ENCODE results near the gene PKMYT1. TPM values are rescaled to one million over a fixed set of nuclear protein-coding genes. Genes with fewer than 3 reads are reported as not detected.

PKMYT1 gene
- total RNA-seq, 1 experiment from 2014 or later, result 128 TPM

DNA sequence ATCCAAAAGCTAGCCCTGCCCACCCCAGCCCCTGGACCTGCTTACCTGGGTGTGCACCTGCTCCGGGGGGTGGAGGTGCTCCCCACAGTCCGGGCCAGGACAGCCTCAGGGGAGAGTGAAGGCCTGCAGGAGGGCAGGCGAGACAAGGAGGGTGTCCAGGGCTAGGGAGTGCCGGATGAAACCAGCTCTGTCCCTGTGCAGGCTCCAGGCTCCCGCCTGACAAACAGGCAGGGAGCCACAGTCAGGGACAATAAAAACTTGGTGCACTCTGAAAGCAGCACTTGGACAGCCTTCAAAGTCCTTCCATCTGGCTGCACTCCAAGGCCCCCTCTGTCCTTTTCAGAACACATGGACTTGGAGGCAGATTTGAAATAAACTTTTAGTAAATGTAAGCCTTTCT, 7.2 kb downstream of the PKMYT1 start:
- Histone ChIP-seq H3K27ac (ENCODE audit: low read depth, low read length, poor library complexity, severe bottlenecking) (peak overlapping the region; percentile 37), H3K4me1 (ENCODE audit: insufficient read depth, low read length, poor library complexity, severe bottlenecking) (peaks cover 19% of the 10 kb centered on the region), H3K9me3 (ENCODE audit: low read depth, low read length, poor library complexity, severe bottlenecking) (no peaks in the 10 kb centered on the region), H3K4me3 (ENCODE audit: low read depth, low read length, poor library complexity, severe bottlenecking) (no peak overlapping the region), H3K36me3 (ENCODE audit: insufficient read depth, low read length, poor library complexity, severe bottlenecking) (peaks cover 50% of the 10 kb centered on the region), H3K27me3 (replicated peaks; ENCODE audit: insufficient read depth, low read depth, low read length, poor library complexity) (no peaks in the 10 kb centered on the region)
- BruUV-seq (replicated peaks), result no TSS peak
- TF ChIP-seq, protein P1, sequence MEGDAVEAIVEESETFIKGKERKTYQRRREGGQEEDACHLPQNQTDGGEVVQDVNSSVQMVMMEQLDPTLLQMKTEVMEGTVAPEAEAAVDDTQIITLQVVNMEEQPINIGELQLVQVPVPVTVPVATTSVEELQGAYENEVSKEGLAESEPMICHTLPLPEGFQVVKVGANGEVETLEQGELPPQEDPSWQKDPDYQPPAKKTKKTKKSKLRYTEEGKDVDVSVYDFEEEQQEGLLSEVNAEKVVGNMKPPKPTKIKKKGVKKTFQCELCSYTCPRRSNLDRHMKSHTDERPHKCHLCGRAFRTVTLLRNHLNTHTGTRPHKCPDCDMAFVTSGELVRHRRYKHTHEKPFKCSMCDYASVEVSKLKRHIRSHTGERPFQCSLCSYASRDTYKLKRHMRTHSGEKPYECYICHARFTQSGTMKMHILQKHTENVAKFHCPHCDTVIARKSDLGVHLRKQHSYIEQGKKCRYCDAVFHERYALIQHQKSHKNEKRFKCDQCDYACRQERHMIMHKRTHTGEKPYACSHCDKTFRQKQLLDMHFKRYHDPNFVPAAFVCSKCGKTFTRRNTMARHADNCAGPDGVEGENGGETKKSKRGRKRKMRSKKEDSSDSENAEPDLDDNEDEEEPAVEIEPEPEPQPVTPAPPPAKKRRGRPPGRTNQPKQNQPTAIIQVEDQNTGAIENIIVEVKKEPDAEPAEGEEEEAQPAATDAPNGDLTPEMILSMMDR (conservative IDR thresholded peaks at IDR 0.05; ENCODE audit: low read depth, low read length), result no peak
- TF ChIP-seq EZH2 (IDR thresholded peaks at IDR 0.05; ENCODE audit: borderline replicate concordance, low read depth, low read length, poor library complexity, severe bottlenecking), result no peak
- peak; percentile 50 for DNase-seq (ENCODE audit: low spot score)
- ChIA-PET POLR2A (ENCODE audit: low non-redundant PET) (no interaction called here), CTCF (no interaction called here)
- intact Hi-C loops (cut with micrococcal nuclease; ENCODE audit: unreplicated experiment), result no loop called here

- peak; percentile 41 for DNase-seq (ENCODE audit: low spot score)
- H3K4me1 ChIP-seq (ENCODE audit: insufficient read depth, low read length, poor library complexity, severe bottlenecking), result peaks cover 19% of the 10 kb centered on the region
- peaks cover 50% of the 10 kb centered on the region for H3K36me3 ChIP-seq (ENCODE audit: insufficient read depth, low read length, poor library complexity, severe bottlenecking)
- no peaks in the 10 kb centered on the region for H3K9me3 ChIP-seq (ENCODE audit: low read depth, low read length, poor library complexity, severe bottlenecking)
- CTCF ChIA-PET, result no interaction called here
- peak overlapping the region; percentile 37 for H3K27ac ChIP-seq (ENCODE audit: low read depth, low read length, poor library complexity, severe bottlenecking)
- intact Hi-C loops (cut with micrococcal nuclease; ENCODE audit: unreplicated experiment), result no loop called here
- no peak overlapping the region for H3K4me3 ChIP-seq (ENCODE audit: low read depth, low read length, poor library complexity, severe bottlenecking)
- POLR2A ChIA-PET (ENCODE audit: low non-redundant PET), result no interaction called here
- no TSS peak for BruUV-seq (replicated peaks)
- TF ChIP-seq, protein P1 (conservative IDR thresholded peaks at IDR 0.05; ENCODE audit: low read depth, low read length), result no peak
- no peak for TF ChIP-seq EZH2 (IDR thresholded peaks at IDR 0.05; ENCODE audit: borderline replicate concordance, low read depth, low read length, poor library complexity, severe bottlenecking)
- no peaks in the 10 kb centered on the region for H3K27me3 ChIP-seq (replicated peaks; ENCODE audit: insufficient read depth, low read depth, low read length, poor library complexity)
Measured at GRCh38 chr16:2971985-2972784, 8.1 kb downstream of the PKMYT1 start.

GRCh38 chr16:2971134-2971984, 8.9 kb downstream of the PKMYT1 start:
- DNase-seq (ENCODE audit: low spot score), result no peak
- ChIA-PET POLR2A (ENCODE audit: low non-redundant PET) (no interaction called here), CTCF (no interaction called here)
- Histone ChIP-seq H3K27ac (ENCODE audit: low read depth, low read length, poor library complexity, severe bottlenecking) (peak overlapping the region; percentile 37), H3K36me3 (ENCODE audit: insufficient read depth, low read length, poor library complexity, severe bottlenecking) (peaks cover 42% of the 10 kb centered on the region), H3K4me3 (ENCODE audit: low read depth, low read length, poor library complexity, severe bottlenecking) (no peak overlapping the region), H3K9me3 (ENCODE audit: low read depth, low read length, poor library complexity, severe bottlenecking) (no peaks in the 10 kb centered on the region), H3K4me1 (ENCODE audit: insufficient read depth, low read length, poor library complexity, severe bottlenecking) (peaks cover 19% of the 10 kb centered on the region), H3K27me3 (replicated peaks; ENCODE audit: insufficient read depth, low read depth, low read length, poor library complexity) (no peaks in the 10 kb centered on the region)
- intact Hi-C loops (cut with micrococcal nuclease; ENCODE audit: unreplicated experiment), result no loop called here
- no peak for TF ChIP-seq EZH2 (IDR thresholded peaks at IDR 0.05; ENCODE audit: borderline replicate concordance, low read depth, low read length, poor library complexity, severe bottlenecking)
- TF ChIP-seq, protein P1 (conservative IDR thresholded peaks at IDR 0.05; ENCODE audit: low read depth, low read length), result no peak
- no TSS peak for BruUV-seq (replicated peaks)
